ENCODE data around the gene IP6K3.
A peak's percentile ranks its signal among the peaks of the same experiment; 100 is the strongest.

IP6K3 gene

DNA sequence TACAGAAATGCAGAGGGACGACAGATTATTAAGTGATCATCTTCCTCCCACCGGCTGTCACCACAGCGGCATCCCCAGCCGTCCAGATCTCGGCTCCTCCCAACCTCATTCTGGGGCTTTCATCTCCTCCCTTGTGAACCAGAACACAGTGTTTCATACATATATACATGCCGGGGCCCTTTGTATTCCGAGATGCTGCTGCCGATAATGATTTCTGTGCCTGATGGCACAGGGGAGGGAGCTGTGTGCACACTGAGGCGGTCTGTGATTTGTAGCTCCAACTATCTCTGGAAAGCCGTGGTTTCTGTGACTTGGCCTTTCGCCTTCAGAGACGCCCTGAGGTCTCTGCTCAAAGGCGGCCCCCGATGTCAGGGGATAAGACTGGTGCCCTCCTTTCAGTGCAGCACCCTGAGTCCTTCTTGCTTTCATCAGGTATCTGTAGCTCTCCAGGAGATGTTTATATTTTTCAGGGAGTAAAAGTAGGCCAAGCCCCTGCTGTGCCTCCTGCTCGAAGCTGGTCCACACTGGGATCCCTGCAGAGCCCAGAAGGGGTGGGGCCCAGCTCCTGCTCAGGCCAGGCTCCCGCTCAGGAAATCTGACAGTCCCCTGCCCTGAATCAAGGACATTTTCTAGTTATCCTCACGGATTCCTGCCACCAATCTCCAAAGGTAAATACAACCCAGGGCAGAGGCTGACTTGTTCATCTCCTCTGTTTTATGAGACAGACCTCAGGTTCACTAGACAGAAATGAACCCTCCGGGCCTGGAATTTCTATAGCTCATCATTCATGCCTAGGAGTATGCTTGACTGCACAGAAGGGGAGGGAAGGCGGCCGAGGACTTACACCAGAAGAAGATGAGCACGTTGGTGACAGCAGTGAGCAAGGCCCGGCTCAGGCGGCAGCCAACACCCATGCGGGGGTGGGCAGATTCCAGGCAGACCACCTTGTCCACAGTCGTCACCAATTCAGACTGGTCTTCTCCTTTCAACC lies 31.0 kb upstream of the IP6K3 start:
- no peak for DNase-seq (ENCODE audit: low read depth)

DNA sequence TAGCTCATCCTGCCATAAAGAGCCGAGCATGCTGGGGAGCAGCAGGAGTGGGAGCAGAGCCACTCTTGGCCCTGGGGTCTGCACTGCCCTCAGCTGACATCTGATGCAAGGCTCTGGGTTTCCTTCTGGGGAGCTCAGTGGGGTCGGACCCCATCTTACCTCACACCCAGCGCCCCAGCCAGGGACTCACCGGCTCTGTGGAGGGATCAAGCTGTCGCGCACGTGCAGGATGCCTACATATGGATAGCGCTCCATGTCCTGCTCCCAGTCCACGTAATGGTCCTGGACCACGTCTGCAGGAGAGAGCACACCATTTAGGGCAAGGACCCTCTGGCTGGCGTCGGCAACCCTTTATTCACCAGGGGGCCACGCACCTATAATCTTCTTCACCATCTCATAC lies 30.1 kb upstream of the IP6K3 start:
- DNase-seq (ENCODE audit: low read depth) = no peak

DNA sequence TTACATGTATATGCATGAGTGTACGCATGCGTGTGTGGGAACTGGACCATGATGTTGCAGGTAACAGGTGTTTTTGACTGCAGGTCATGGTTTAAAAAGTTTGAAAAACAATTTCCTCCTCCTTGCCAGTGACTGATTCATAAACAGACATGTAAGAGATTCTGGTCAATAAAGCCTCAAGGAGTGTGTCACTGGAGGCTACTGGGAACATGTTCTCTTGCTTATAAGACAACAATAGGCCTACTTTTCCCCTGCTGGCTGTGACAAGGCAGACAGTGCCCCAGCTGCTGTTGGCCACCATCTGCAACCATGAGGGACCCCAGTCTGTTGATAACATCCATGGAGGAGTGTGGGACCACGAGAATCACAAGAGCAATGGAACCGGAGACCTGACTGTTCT lies 29.5 kb upstream of the IP6K3 start:
- DNase-seq (ENCODE audit: low read depth) = no peak

DNA sequence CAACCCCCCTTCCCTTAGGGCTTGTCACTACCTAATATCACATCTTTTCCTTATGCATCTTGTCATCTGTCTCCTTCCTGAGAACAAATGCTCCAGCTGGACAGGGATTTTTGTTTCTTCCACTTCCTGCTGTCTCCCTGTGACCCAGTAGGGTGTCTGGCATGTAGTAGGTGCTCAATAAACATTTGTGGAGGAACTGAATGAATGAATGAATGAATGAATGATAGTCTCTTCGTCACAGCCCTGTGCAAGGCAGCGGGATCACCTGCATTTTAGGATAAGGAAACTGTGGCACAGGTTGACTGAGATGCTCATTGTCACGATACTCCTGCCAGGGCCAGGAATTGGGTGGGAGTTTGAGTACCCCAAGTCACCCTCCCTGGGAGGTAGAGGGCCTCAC lies 28.1 kb upstream of the IP6K3 start:
- no peak for DNase-seq (ENCODE audit: low read depth)

DNA sequence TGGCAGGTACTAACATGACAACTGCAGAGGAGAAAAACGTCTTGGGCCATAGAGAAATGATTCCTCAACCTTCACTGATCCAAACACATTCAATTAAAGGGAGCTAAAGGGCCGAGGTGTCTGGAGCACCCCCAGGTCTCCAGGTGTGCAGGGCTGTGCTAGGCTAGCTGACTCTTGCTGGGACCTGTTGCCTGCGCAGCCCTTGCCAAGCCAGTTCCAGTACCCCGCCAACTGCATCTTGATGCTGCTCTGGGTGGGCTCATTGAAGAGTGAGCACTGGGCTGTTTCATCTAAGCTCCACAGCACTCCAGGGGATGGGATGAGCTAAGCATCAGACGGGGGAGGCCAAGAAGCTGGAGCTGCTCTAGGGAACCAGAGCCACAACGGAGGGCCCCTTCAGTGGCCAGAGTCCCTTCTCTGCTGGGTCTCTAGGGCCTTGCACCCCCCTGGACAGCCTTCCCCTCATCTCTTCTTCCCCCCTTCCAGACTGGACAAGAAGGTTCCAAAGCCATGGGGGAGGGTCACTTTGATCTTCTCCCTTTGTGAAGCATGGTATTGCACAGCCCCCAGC lies 26.3 kb upstream of the IP6K3 start:
- DNase-seq (ENCODE audit: low read depth) = no peak

DNA sequence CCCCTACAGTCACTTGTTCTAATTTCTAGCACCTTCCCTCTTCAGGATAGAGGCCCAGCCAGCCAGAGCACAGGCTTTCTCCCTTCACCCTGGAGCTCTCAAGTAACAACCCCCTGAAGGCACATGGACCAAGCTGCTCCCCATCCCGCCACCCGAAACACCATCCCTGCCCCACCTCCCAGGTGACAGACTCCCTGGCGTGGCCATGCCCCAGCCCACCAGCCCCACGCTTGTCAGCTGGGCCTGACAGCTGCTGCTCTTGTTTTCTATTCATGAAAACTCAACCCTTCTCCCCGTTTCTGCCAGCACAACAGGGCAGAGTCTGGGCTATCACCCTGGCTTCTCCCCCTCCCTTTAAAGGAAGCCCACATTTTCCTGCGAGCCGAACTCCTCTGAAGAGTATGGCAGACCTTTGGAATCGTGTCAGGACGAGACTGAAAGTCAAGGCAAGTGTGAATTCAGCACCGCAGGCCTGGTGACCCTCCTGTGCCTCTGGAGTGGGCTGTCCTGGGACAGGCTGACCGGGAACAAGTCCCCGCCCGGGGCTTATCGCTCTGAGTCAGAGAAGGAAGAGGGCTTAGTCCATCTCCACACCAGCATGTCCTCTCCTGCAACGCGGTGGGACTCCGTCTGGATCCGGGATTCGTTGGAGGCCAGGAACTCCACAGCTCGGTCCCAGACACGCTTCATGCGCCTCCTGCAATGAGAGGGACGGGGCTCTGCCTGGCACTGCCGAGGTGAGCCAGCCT lies 25.6 kb upstream of the IP6K3 start:
- no peak for DNase-seq (ENCODE audit: low read depth)

DNA sequence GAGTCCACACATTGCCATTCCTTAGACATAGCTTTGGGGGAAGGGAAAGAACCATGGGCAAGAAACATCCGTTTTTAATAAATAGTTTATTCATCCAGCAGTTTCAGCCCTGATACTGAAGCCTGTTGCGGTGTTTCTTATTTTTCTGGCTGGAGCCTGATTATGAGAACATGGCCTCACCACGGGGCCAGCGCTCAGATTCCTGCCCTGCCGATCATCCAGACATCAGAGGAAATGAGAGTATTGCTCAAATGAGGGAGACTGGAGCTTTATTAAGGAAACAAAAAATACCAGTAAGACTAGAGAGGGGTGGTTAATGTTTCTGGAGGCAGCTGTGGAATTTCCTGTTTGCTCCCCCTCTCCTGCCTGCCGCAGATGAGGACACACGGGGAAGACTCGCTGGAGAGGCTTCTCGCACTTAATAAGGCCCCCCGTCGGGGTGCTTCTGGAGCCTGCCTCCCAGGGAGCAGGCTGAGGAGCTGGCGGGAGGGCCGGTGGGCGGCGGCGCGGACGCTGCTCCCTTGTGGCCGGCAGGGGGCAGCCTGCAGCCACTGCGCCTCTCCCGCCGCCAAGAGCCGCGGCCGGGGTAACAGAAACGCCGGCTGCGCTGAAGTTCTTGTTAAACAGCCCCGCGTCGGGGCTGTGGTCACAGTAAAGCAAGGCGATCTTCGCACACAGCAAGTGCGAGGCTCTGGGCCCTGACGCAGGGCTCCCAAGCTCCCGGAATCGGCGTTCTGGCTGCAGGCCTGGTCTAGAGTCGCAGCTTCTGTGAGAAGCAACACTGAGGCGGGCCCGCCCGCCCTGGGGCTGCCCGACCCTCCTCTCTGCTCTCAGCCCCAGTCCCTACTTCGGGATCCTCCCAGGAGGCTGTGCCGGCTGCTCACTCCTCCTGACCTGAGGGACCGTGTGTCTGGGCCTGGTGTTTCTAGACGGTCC lies 24.7 kb upstream of the IP6K3 start:
- peak; percentile 45 for DNase-seq (ENCODE audit: low read depth)

DNA sequence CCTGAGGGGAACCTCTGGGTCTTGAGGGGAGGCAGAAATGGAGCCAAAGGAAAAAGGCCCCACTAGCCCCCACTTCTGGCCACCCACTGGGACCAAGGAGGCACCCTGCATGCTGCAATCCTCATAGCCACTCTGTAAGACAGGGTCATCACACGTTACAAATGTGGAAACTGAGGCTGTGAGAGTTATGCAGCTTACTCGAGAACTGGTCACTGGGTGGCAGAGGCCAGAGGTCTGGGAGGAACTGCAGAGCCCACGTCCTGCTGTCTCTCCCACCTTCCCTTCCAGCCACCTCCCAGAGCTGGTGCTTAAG lies 24.1 kb upstream of the IP6K3 start:
- DNase-seq (ENCODE audit: low read depth) = no peak

DNA sequence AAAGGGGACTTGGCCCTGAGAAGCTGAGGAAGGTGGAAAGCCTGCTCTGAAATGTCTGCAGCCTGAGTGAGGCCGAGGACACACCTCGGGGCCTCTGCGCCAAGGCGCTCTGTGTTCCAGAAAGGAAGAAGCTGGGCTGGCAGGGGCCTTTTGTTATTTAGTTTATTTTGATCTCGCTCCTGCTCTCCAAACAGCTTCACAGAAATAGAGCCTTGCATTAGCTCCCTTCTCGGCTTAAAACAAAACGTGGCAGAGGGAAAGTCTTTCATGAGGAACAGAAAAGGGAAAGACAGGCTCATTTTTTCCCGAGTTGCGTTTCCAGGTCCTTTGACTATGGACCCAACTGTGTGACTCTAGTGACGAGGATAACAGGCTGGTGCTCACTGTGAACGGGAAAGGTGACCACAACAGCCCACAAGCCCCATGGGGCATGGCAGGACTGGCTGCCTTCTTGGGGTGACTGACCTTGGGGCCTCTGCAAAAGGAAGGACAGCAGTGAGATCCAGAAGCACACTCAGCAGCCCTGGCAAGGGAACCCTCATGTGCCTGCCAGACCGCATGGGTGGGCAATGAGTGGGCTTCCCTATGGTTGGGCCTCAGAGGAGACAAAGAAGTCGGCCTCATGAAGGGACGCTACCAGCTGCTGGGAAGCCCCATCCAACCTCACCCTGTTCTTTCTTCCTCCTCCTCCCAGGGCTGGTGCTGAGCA lies 23.6 kb upstream of the IP6K3 start:
- DNase-seq (ENCODE audit: low read depth) = no peak

DNA sequence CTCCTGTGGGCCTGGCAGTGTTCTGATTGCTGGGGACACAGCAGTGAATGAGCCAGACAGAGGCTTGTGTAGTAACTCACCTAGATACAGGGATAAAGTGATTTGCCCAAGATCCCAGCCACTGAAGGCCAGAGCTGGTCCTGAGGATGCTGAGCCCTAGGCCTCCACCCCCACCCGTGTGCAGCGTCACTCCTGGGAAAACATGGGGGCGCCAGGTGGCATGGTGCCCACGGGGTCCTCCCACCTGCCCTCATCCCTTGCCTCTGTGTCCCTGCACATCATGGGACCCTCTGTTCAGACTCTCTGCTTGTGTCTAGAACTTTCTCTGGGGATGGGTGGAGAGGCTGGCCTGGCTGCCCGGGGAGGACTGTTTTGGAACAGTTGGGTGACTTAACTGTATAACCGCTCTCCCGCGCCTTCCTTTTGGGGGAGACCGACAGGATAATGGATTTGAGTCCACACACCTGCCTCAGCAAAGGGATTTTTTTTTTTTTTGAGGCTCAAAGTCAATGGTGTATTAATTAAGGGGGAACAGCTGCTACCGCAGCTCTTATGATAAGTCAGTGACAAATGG lies 22.6 kb upstream of the IP6K3 start:
- no peak for DNase-seq (ENCODE audit: low read depth)

DNA sequence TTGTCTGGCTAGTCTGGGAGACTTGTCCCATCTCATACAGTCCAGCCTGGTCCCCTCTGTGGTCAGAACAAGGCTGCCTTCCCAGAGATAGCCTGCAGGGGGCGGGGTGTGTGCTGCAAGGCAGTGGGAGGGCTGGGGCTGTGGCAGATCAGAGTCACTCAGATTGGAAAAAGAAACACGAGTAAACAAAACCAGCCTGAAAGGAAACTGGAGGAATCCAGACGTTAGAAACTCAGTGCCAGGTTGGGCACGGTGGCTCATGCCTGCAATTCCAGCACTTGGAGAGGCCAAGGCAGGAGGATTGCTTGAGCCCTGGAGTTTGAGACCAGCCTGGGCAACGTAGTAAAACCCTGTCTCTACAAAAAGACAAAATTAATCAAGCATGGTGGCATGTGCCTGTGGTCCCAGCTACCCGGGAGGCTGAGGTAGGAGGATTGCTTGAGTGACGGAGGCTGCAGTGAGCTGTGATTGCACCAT lies 22.0 kb upstream of the IP6K3 start:
- DNase-seq (ENCODE audit: low read depth) = peak; percentile 56

DNA sequence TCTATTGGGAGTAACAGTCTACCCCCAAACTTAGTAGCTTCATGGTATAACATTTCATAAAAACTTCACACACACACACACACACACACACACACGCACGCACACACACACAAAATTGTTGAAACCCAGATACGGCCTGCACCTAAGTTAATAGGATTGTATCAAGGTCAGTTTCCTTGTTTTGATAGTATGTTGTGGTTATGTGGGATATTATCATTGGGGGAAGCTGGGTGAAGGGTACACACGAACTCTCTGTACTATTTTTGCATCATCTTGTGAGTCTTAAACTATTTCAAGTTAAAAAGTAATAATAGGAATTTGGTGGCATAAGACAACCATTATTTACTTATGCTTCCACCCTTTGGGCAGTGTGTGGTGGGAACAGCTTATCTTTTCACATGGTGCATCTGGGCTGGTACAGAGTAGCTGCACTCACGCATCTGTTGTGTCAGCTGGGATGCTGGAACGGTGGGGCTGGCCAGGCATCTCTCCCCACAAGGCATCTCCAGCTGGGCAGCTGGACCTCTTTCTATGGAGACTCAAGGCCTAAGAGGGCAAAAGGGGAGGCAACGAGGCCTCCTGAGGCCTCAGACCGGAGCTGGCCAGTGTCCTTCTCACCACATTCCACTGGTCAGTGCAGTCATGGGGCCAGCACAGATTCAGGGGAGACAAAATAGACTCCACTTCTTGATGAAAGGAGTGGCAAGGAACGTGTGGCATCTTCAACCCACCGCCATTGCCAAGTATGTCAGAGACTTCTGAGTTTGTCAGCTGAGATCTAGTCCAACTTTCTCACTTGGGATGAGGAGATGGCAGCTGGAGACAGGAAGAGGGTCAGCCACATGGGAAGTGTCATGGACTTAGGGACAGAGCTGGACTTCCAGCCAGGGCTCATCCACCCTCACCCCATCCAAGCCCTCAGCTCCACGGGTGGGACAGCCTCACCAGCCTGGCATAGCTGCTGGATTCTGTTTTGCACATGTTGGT lies 20.5 kb upstream of the IP6K3 start:
- DNase-seq (ENCODE audit: low read depth) = no peak

DNA sequence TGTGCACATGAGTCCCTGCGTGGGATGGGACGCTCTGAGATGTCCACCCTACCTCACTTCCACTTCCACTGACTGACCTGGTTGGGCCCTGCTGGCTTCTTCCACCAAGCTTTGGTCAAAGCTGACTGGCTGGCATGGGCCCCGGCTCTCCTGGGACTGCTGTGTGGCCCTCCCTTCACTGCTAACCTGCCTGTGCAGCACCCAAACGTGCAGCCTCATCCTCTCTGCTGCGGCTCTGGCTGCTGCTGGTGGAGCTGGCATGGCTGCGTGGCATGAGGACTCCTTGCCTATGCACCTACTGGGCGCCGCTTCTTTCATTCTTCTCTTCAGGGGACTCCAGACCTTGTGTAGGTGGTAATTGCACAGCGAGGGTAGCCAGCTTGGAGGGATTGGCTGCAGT lies 18.7 kb upstream of the IP6K3 start:
- DNase-seq (ENCODE audit: low read depth) = no peak

DNA sequence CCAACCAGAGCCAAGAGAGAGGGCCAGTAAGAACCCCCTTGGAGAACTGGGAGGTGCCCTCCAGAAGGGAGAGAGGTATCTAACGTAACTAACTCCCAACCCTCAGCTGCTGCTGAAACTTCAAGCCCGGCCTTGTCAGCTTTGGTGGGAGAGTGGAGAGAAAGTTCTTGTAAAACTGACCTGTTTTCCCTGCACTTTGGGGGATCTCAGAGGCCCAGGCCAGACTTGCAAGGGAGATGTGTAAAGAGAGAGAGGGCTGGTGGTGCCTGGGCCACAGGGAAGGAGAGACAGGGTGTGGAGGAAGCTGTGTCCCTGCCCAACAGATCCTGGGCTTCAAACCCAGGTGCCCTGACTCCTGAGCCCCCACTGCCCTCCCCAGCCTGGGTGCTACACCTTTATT lies 17.3 kb upstream of the IP6K3 start:
- no peak for DNase-seq (ENCODE audit: low read depth)

DNA sequence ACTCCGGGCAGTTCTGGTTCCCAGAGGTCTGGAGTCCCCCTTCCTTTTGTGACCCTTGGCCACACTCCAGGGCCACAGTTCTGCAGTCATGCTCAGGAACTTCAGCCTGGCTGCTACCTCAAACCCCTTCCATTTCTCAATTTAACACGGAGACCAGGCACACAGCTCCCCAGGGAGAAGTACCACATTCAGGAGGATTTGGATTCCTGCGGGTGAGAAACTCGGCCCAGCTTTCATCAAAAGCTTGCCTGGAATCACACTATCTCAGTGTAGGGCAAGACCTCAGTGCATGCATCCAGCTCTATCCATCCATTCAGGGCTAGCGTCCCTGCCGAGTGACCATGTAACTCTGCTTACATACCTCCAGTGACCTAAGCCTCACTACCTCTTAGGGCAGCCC lies 16.8 kb upstream of the IP6K3 start:
- DNase-seq (ENCODE audit: low read depth) = no peak

DNA sequence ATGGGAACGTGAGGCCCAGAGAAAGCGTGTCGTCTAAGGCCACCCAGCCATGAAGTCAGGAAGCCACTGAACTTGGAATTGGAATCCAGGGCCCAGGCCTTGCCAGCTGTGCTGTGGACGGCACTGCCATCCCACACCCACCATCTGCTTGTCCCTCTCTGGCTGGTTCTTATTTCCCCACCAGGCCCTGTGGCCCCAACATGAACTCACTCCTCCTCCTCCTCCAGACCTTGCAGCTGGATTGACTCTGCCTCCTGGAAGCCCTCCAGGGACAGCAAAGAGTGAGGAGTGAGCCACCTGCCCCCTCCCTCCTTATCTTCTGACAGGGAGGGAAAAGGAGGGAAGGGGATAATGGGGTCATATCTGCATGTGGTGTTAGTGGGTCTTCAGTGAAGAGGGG lies 16.0 kb upstream of the IP6K3 start:
- DNase-seq (ENCODE audit: low read depth) = no peak

DNA sequence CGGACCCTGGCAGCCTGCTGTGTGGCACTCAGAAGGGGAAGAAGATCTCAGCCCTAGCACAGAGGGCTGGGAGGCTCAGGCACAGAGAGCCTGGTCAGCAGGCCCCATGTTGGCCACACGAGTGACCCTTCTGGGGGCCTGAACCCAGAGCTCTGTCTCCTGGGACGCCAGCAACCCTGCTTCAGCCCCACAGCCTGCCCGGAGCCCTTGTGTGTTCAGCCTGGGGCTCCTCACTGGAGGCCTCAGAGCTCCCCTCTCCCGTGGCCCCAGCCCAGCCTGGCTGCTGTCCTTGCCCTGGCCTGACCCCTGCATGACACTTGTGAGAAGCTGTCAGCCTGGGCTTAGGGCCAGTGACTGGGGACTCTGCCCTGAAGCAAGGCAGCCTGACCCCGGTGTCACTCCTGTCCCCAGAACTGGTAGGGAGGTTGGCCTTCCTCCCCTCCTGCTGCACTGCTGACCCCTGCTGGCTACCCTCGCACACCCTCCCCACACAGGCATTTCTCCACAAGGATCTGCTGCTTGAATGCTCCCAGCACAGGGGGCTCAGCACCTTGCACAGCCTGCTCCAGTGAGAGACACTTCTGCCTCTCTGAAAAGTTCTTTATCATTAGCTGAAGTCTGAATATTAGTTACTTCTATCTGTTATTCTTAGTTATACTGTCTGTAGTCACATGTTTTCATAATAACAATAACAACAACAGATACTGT lies 15.4 kb upstream of the IP6K3 start:
- peak; percentile 7 for DNase-seq (ENCODE audit: low read depth)

DNA sequence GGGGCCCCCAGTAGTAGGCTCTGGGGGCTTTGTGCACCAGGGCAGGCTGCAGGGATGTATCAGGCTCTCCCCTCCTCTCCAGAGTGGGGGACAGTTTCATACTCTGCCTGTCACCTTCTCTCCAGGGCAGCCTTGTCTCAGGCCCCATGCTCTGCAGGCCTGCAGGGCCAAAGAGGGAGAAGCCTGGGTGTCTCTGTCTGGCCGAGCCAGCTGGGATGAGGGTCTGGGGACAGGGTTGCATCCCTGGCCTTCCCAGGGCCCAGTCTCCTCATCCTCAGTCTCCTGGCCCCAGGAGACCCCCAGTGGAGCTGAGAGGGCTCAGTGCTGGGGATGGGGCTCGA lies 14.8 kb upstream of the IP6K3 start:
- DNase-seq (ENCODE audit: low read depth) = no peak

All from activated T-cell treated with anti-CD3 and anti-CD28 coated beads for 24 hours (primary cell).